Neural cell (in vitro differentiated cells): Measurements from ENCODE around the gene FOXK2.

Source experiments
- POLR2AphosphoS5 ChIP-seq: IDR thresholded peaks from 2 replicates; pipeline ENCODE4 v1.6.1; 2012
- SMC3 ChIP-seq: fragments of 450-650 bp; conservative IDR thresholded peaks from 2 replicates; pipeline ENCODE4 v1.6.1; 2014; ENCODE audit warnings: antibody characterized with exemption, mild to moderate bottlenecking, moderate library complexity; ENCODE audit not compliant: poor library complexity
- TF ChIP-seq, protein P1 (sequence below): fragments of 450-650 bp; IDR thresholded peaks from 2 replicates; pipeline ENCODE4 v1.5.1; 2014; ENCODE audit warnings: antibody characterized with exemption, mild to moderate bottlenecking, moderate library complexity; ENCODE audit not compliant: poor library complexity, severe bottlenecking

GRCh38 chr17:82489851-82490511 is 29.6 kb upstream of the FOXK2 start:
- TF ChIP-seq POLR2AphosphoS5 (no peak), SMC3 (no peak)
- TF ChIP-seq, protein P1, sequence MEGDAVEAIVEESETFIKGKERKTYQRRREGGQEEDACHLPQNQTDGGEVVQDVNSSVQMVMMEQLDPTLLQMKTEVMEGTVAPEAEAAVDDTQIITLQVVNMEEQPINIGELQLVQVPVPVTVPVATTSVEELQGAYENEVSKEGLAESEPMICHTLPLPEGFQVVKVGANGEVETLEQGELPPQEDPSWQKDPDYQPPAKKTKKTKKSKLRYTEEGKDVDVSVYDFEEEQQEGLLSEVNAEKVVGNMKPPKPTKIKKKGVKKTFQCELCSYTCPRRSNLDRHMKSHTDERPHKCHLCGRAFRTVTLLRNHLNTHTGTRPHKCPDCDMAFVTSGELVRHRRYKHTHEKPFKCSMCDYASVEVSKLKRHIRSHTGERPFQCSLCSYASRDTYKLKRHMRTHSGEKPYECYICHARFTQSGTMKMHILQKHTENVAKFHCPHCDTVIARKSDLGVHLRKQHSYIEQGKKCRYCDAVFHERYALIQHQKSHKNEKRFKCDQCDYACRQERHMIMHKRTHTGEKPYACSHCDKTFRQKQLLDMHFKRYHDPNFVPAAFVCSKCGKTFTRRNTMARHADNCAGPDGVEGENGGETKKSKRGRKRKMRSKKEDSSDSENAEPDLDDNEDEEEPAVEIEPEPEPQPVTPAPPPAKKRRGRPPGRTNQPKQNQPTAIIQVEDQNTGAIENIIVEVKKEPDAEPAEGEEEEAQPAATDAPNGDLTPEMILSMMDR, result no peak
